GM12872 (cell line): ENCODE measurements around the gene PPM1L.

ENCODE experiments used
- CTCF ChIP-seq: IDR thresholded peaks from 3 replicates; pipeline ENCODE4 v1.5.1; 2011; ENCODE audit warnings: low read depth, mild to moderate bottlenecking, low read length, moderate library complexity; ENCODE audit not compliant: insufficient read depth

PPM1L gene

GRCh38 chr3:160754371-160754854, 1.6 kb upstream of the PPM1L start:
- TF ChIP-seq CTCF = no peak

DNA sequence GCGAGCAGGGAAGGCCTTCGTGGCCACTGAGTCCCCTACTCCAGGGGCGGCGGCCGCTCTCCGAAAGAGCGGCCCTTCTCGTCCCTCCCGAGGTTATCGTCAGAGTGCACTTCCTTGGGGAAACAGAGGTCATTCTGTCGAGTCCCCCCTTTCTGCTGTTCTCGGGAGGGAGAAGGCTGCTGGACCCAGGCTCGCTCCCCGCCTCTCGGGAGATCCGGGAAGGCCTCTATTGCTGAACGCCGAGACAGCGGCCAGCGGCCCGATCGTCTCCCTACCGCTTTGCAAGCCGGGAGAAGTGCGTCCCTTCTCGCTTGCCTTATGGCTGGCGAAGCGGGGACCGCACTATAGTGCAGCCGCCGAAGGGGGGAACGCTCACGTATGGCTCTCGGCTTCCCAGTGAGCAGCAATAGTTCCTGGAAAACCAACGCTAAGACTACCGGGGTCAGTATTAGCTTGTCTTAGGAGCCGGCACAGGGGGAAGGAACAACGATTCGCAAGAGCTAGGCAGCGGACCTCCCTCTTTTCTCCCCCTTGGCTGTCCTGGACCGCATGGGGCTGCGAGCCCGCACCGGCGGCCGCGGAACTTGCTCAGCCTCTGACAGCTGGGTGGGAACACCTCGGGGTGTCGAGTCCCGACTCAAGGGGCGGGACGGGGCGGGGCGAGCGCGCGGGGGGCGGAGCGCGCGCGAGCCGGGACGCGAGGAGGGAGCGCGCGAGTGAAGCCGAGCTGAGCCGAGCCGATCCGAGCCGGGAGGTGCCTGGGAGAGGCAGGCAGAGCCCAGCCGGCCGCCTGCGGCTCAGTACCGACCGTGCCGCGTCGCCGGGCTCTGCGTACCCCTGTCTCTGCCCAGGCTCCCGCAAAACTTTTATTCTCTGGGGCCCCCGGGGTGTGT, 930 bp upstream of the PPM1L start:
- TF ChIP-seq CTCF = no peak

- TF ChIP-seq CTCF = no peak
These were observed 1.4 kb downstream of the PPM1L start for GRCh38 chr3:160757233-160758106.

DNA sequence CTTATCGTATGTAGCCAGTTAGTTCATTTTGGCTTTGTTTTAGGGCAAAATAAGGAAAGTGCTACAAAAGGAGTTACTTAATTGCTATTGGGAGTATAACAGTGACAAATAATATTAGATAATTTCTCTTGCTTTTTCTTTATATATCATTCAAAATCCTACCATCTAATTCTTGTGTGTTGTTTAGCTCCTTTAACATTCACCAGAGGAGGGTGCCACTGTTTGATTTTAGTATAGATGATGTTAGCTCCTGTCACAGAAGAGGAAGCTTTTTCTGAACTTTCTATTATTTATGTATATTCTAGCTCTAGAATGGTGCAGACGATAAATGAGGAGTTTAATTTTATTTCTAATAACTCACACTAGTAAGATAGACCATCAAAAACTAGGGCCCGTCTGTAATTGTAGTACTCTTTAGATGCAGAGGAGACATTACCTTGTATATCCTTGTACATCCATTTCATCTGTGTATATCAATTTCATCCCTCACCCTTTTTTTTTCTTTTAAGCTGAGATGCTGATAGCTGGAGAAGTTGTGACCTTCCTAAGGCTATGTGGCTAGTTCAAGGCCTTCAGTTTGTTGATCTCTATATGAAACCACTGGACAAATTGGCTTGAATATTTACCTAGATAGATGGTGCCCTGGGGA, 3.0 kb downstream of the PPM1L start:
- no peak for TF ChIP-seq CTCF

- no peak for TF ChIP-seq CTCF
These were observed 7.0 kb downstream of the PPM1L start for GRCh38 chr3:160763073-160763472.

DNA sequence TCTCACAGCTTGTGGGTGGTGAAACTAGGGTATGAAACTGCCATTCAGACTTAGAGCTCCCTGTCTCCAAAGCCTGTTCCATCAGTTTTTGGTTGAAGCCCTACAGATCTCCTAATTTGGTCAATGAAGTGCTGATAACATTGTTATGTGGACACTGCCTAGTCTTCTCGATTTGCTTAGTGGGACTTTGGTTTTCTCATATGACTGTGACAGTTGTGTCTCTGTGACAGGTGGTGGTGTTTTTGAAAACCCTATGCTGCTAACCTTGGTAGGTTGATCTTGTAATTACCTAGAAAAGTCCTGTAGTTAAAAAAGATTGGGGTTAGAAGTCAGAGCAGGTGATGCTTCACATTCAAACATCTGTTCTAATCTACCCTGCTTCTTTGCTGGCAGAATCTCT, 9.2 kb downstream of the PPM1L start:
- no peak for TF ChIP-seq CTCF

- no peak for TF ChIP-seq CTCF
These were observed 12.0 kb downstream of the PPM1L start for GRCh38 chr3:160768031-160768430.
